ENCODE results near the gene FEN1. TPM values are rescaled to one million over a fixed set of nuclear protein-coding genes. Genes with fewer than 3 reads are reported as not detected.
A peak's percentile ranks its signal among the peaks of the same experiment; 100 is the strongest.

FEN1 gene
- total and polyA plus RNA-seq, 2 of the 13 experiments (the other 11 are each of a cell fraction or from before 2014, with no cell fraction given): 12.4 to 102 TPM

- TF ChIP-seq NCOR1 (IDR thresholded peaks at IDR 0.05; ENCODE audit: borderline replicate concordance, low read length) (peak; percentile 40; the same call in 1 of the 2 replicates), HNRNPUL1 (IDR thresholded peaks at IDR 0.05; ENCODE audit: low read depth, low read length) (no peak), POLR2AphosphoS5 (IDR thresholded peaks at IDR 0.05; ENCODE audit: low read depth, low read length) (peak; percentile 11; the same call in 1 of the 2 replicates)
These were observed 23.4 kb downstream of the FEN1 start (continued) for GRCh38 chr11:61815790-61816735.

- H2AFZ ChIP-seq (ENCODE audit: low read length): peak within 1 kb of the TSS; percentile 60
- intact Hi-C loops (cut with micrococcal nuclease; ENCODE audit: unreplicated experiment) (loop anchor here (1.0 kb wide), 1 partner anchor 20 kb away; no protein-coding TSS in a partner anchor), in situ Hi-C loops (cut with HindIII; ENCODE audit: extremely low pct_ligation_motif_present, low pct_unique_long_range_greater_than_20kb) (no loop called here)
- H3K4me3 ChIP-seq (replicated peaks in 1 of 3; ENCODE audit: insufficient read depth in 1 of 3, low read depth in 2 of 3, low read length in 3 of 3): peak within 1 kb of the TSS; percentile 74 to 94 (median 81)
- H3K27ac ChIP-seq (ENCODE audit: extremely low read length, insufficient read depth, low read length): peak within 1 kb of the TSS; percentile 99
- FAIRE-seq: no peak
- DNase-seq (ENCODE audit: low spot score): peak; percentile 95
- H3K36me3 ChIP-seq (replicated peaks in 1 of 2; ENCODE audit: control insufficient read depth in 1 of 2, insufficient read depth in 2 of 2, low read length in 2 of 2): peaks cover 7 to 17% of the 10 kb centered on the region in 2 experiments
- H3K9ac ChIP-seq (ENCODE audit: insufficient read depth, low read depth, low read length): peak within 1 kb of the TSS; percentile 98
- peaks cover 52% of the 10 kb centered on the region for H3K4me1 ChIP-seq (ENCODE audit: insufficient read depth, low read length)
- ChIA-PET POLR2A (interaction anchor here (0.6 to 5.8 kb wide), 8 partner anchors 12 to 156 kb away, joined by 3 to 50 read pairs (median 10); partner anchors contain the start of genes FADS2, FEN1, FTH1 and TMEM258), CTCF (ENCODE audit: low intra/inter-chr PET ratio, low total read pairs) (interaction anchor here (1.0 to 1.3 kb wide), 2 partner anchors 12 to 20 kb away, joined by 3 to 6 read pairs; no protein-coding TSS in a partner anchor)
- peak within 1 kb of the TSS; percentile 99 for H3K4me2 ChIP-seq (ENCODE audit: low read depth, low read length)
- 1% methylated on average over 6 of the region's 73 CpGs for WGBS (ENCODE audit: low lambda C conversion rate)
- no peaks in the 10 kb centered on the region for H4K20me1 ChIP-seq (ENCODE audit: insufficient read depth, low read length)
- ATAC-seq: peak; percentile 71
- no peaks in the 10 kb centered on the region for H3K9me3 ChIP-seq (ENCODE audit: low read length)
- no peaks in the 10 kb centered on the region; a peak in 1 of 5 replicates for H3K27me3 ChIP-seq (ENCODE audit: control insufficient read depth in 1 of 2, insufficient read depth in 2 of 2, low read length in 2 of 2)
- BruUV-seq (replicated peaks): no TSS peak
- peaks cover 25% of the 10 kb centered on the region for H3K79me2 ChIP-seq (ENCODE audit: insufficient read depth, low read length)
- TF ChIP-seq ARID5B (CRISPR knock-in tag; IDR thresholded peaks at IDR 0.05): peak; percentile 69
- TF ChIP-seq ZNF792 (CRISPR knock-in tag; IDR thresholded peaks at IDR 0.05): peak; percentile 92
- TF ChIP-seq NONO (IDR thresholded peaks at IDR 0.05): no peak
- peak; percentile 87 for TF ChIP-seq NONO (CRISPR knock-in tag; conservative IDR thresholded peaks at IDR 0.05)
- TF ChIP-seq ZKSCAN8 (CRISPR knock-in tag; IDR thresholded peaks at IDR 0.05; ENCODE audit: borderline replicate concordance): peak; percentile 25; the same call in 1 of the 2 replicates
- no peak for TF ChIP-seq KLF9 (CRISPR knock-in tag; IDR thresholded peaks at IDR 0.05; ENCODE audit: low read depth)
- no peak; the same call in 1 of the 2 replicates for TF ChIP-seq IRX3 (CRISPR knock-in tag; IDR thresholded peaks at IDR 0.05; ENCODE audit: borderline replicate concordance, low read depth)
- TF ChIP-seq ZNF672 (CRISPR knock-in tag; IDR thresholded peaks at IDR 0.05): no peak
- no peak for TF ChIP-seq RELA (CRISPR knock-in tag; IDR thresholded peaks at IDR 0.05)
- no peak for TF ChIP-seq TP53 (CRISPR knock-in tag; conservative IDR thresholded peaks at IDR 0.05)
- peak; percentile 96 for TF ChIP-seq ZNF878 (CRISPR knock-in tag; IDR thresholded peaks at IDR 0.05)
- TF ChIP-seq ZSCAN5A (CRISPR knock-in tag; IDR thresholded peaks at IDR 0.05; ENCODE audit: borderline replicate concordance): no peak
- TF ChIP-seq NCOA2 (CRISPR knock-in tag; IDR thresholded peaks at IDR 0.05): peak; percentile 66; the same call in 1 of the 2 replicates
- TF ChIP-seq HCFC1 (IDR thresholded peaks at IDR 0.05; ENCODE audit: low read depth, low read length): no peak
These were observed 24.2 kb downstream of the FEN1 start, which contains the start of gene FADS1 for GRCh38 chr11:61816736-61817455. Gene FADS1 (minus strand): TSS chr11:61817003. CDS start chr11:61816929, 74 bp downstream.
